Middle frontal gyrus (tissue), 1 donor: ENCODE measurements around the gene NF1.
"Not testable (repeated sequence)": the region's sequence is repeated elsewhere in the genome, so short reads cannot be mapped to it uniquely, and the experiment has no call there.

Source experiments
- DNase-seq: peaks from one replicate; pipeline ENCODE4 v3.0.0-alpha.2; 2015; ENCODE audit warnings: low spot score; ENCODE audit errors: extremely low spot score

NF1 gene

DNA sequence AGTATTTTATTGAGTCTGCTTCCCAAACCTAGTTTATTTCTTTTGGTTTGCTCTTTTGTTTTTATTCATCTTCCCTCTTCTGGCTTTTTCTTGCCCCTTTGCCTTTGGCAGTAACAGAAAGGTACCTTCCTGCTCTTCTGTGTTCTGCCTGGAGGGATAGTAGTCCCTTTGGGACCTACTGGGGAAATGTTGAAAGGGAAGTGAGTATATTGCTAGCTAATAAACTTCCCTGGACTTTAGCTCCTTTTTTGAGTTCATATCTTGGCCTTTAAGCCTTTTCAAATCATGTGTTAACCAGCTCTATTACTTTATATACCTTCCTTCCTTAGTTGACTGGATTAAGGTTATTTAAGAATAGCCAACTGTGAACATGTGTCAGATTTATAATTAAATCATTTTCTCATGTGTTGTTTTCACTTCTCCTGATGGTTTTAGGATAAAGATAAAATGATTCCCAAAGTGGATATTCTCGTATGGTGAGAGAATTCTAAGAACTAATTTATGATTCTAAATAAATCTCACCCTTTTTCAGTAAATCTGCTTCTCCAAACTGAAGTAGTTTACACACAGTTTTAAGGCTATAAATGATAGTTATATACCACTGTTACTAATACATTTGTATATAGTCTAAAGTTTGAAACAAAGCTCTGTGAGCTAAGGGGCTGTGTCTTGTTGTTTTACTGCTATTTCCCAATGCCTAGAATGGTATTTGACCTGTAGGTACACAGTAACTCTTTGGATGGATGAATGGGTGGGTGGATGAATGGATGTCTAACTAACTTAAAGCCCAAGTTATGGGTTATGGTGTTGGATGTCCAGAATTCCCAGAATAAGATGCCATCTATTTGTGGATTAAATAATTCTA, 156.6 kb downstream of the NF1 start:
- DNase-seq = no peak

- DNase-seq = no peak
Observed at GRCh38 chr17:31251970-31252328, 157.2 kb downstream of the NF1 start.

GRCh38 chr17:31252741-31253140, 158.0 kb downstream of the NF1 start:
- DNase-seq = no peak

DNA sequence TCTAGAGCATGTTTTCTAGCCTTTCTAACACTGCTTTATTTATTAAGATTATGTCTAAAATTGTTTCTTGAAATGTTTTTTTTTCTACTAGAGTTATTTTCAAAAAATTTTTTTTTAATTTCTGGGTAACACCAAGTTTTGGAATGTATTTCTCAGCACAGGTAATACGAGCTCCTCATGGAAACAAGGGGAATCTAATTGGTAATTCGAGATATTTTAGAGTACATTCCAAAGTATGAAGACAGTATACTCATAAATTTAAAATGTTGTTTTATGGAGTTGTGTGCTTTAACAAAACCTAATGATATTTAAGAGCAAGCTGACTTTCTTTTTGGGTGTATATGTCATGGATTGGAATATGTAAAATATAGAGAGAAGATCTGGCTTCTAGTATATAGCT, 159.9 kb downstream of the NF1 start:
- no peak for DNase-seq

GRCh38 chr17:31256936-31257335, 162.2 kb downstream of the NF1 start:
- DNase-seq = no peak

DNA sequence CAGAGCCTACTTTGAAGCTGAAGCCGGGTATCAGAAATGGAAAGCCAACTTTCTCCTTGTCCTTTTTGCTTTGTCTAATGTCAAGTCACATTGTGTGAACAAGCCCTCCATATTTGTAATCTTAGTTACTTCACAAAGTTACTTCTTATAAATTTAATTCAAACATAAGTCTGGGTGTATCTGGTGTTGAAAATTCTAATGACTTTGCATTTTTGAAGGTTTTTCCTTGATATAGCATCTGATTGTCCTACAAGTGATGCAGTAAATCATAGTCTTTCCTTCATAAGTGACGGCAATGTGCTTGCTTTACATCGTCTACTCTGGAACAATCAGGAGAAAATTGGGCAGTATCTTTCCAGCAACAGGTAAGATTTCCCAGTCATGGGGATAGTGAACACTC, 165.4 kb downstream of the NF1 start:
- DNase-seq = no peak

DNA sequence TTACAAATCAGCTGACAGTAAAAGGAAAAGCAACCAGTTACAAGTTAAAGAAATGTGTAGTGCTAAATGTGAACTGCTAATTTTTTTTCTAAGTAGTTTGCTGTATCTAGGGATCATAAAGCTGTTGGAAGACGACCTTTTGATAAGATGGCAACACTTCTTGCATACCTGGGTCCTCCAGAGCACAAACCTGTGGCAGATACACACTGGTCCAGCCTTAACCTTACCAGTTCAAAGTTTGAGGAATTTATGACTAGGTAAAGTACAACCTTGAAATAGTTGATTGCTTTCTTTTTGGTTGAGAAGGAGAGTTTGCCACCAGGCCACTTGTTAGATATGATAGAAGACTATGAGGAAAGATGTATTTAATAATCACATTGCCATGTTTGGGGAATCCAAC, 166.8 kb downstream of the NF1 start:
- DNase-seq = no peak

DNA sequence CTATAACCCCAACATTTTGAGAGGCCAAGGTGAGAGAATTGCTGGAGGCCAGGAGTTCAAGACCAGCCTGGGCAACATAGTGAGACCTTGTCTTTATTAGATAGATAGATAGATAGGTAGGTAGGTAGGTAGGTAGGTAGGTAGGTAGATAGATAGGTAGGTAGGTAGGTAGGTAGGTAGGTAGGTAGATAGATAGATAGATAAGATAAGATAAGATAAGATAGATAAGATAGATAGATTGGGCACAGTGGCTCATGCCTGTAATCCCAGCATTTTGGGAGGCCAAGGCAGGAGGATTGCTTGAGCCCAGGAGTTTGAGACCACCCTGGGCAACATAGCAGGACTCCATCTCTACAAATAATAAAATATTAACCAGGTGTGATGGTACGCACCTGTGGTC, 168.1 kb downstream of the NF1 start:
- not testable (repeated sequence) for DNase-seq

DNA sequence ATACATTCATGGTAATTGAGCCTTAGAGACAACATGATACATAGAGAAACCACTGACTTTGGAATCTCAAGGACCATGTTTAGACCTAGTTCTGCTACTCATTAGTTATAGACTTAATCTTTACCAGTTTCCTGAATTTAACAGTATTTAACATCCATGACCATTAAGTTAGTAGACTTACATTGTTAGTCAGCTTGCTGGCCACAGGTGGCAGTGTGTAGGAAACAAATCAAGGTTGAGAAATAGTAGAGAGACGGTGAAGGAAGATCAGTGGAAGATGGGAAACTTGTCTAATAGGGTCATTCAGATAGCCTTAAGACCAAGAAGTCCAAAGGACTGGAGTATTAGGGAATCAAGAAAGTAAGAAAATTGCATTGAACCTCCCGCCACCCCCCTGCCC, 171.3 kb downstream of the NF1 start:
- no peak for DNase-seq

GRCh38 chr17:31269036-31269577, 174.3 kb downstream of the NF1 start:
- DNase-seq = no peak

GRCh38 chr17:31269578-31269983, 174.8 kb downstream of the NF1 start:
- no peak for DNase-seq

- no peak for DNase-seq
Observed at GRCh38 chr17:31272236-31272635, 177.5 kb downstream of the NF1 start.

GRCh38 chr17:31272803-31273202, 178.0 kb downstream of the NF1 start:
- no peak for DNase-seq

DNA sequence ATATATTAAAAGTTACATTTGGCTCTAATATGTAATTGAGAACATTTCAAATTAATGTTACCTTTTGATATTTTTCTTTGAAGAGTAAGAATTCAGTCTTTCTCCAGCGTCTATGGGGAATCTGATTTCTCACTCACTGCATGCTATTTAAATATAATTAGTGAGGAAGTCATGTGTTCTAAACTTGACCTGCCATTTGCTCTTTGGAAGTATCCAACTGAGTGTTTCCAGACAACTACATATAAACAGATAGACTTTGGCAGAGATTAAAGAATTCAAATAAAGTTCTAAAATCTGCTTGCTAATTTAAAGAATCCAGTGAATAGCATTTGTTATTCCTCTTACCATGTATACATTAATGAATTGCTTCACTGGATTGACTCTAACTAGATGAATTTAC, 178.7 kb downstream of the NF1 start:
- DNase-seq = no peak

- no peak for DNase-seq
Observed at GRCh38 chr17:31274252-31274651, 179.5 kb downstream of the NF1 start.

DNA sequence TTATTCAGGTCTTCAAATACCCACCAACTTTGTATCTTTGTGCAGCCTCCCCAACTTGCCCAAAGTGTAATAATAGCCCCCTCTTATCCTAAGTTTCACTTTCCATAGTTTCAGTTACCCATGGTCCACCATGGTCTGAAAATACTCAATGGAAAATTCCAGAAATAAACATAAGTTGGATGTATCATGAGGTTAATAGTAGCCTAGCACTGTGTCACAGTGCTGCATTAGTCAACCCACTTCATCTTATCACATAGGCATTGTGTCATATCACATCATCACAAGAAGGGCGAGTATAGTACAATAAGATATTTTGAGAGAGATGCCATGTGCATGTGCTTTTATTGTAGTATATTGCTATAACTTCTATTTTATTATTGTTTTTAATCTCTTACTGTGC, 180.3 kb downstream of the NF1 start:
- DNase-seq = no peak

DNA sequence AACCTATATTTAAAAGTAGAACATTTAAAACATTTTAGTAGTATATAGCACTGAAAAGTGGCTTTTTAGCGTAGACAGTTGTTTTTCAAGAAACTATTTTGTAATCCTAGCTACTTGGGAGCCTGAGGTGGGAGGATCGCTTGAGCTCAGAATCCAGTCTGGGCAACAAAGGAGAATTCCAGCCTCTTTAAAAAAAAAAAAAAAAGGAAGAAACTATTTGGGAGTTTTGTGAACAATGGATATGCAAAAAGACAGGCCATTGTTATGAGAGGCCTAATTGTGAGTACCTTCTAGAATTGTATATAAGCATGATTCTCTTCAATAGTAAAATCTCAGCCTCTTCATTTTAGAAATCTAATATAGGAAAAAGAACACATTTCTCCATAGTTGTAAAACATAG, 184.6 kb downstream of the NF1 start:
- DNase-seq = no peak

GRCh38 chr17:31281061-31281460, 186.3 kb downstream of the NF1 start:
- DNase-seq = no peak

- DNase-seq = no peak
Observed at GRCh38 chr17:31283841-31284240, 189.1 kb downstream of the NF1 start.

DNA sequence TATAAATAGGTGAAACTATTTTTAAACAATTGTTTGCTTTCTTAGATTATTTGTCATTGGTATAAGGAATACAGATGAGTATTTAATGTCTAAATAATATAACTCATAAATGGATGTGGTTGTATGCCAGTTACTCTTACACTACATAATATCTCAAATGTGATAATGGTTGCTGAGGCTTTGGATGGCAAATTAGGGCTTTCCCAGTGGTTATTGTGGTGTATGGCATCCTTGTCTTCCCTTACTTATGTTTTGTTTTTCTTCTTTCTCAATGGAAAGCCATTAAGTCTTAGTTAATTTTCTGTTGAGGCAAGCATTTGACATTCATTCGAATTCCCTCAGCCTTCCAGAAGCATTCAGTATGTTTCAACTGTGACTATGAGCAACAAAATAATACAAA, 191.8 kb downstream of the NF1 start:
- DNase-seq = no peak

DNA sequence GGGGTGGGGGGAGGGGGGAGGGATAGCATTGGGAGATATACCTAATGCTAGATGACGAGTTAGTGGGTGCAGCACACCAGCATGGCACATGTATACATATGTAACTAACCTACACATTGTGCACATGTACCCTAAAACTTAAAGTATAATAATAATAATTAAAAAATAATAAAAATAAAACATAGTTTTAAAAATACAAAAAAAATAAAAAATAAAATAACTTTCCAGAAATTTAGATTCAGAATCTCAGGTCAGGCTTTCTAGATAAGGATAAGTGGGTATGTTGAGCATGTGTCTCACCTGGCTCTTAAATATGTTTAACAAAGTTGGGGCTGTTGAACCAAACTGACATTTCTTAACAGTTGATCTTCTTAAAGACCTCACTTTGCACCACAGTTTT, 193.2 kb downstream of the NF1 start:
- DNase-seq = not testable (repeated sequence)

DNA sequence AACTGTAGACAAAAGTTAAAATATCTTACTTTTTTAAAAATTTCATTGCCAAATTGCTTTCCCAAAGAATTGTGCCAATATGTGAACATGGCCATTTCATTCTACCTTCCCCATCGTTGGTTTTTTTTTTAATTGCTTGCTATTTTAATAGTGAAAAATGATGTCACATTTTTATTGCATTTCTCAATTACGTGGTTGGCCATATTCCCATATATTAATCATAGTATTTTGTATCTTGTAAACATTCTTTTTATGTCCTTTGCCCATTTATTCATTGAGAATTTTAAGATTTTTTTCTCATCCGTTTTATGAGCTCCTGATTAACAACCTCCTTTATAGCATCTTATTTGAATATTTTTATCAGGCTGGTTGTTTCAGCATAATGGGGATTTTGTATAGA, 195.0 kb downstream of the NF1 start:
- no peak for DNase-seq

DNA sequence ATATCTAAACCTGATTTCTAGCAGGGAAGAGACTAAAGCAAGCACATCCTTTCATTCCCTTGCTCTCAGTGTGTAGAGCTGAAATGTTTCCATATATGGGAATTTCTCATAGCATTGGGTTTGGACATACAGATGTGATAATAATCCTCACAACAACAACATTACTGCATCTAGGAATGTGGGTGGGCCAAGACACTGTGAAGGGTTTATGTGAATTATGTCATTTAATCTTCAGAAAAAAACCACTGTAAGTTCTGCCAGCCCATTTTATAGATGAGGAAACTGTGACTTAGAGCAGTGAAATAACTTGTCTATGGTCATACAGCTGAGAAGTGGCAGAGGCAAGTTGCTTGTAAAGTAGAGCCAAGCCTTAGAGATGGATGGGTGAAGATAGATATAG, 197.0 kb downstream of the NF1 start:
- DNase-seq = no peak
